Fibroblast of lung (primary cell): Measurements from ENCODE around the gene RTN4RL2. TPM values are rescaled to one million over a fixed set of nuclear protein-coding genes. Genes with fewer than 3 reads are reported as not detected.
A peak's percentile ranks its signal among the peaks of the same experiment; 100 is the strongest.

ENCODE experiments used
- DNase-seq, 2 donors: peaks; one replicate each; pipeline versions ENCODE4 v3.0.0 to v3.0.0-alpha.2; 2010; ENCODE audit warnings: low read depth in 2 of 2
- H2AFZ ChIP-seq: 2 replicates; pipeline ENCODE4 v1.5.1; 2012; ENCODE audit warnings: low read length, control low read depth, inconsistent platforms
- H3K27ac ChIP-seq: 2 replicates; pipeline ENCODE4 v1.5.1; 2011; ENCODE audit warnings: low read length, control low read depth; ENCODE audit not compliant: insufficient read depth
- H3K27me3 ChIP-seq: 2 replicates; pipeline ENCODE4 v1.5.1; 2011; ENCODE audit warnings: mild to moderate bottlenecking, low read length; ENCODE audit not compliant: control insufficient read depth, insufficient read depth
- H3K36me3 ChIP-seq: 2 replicates; pipeline ENCODE4 v1.5.1; 2011; ENCODE audit warnings: low read length; ENCODE audit not compliant: control insufficient read depth, insufficient read depth
- H3K4me1 ChIP-seq: 2 replicates; pipeline ENCODE4 v1.5.1; 2011; ENCODE audit warnings: low read length; ENCODE audit not compliant: control insufficient read depth, insufficient read depth; ENCODE audit errors: extremely low read depth
- H3K4me2 ChIP-seq: 2 replicates; pipeline ENCODE4 v1.5.1; 2011; ENCODE audit warnings: low read length, control low read depth; ENCODE audit not compliant: insufficient read depth; ENCODE audit errors: extremely low read depth
- H3K4me3 ChIP-seq, 4 experiments: fragments of 200-600 bp in 1 of 4; sonication (generic) in 1 of 4; replicated peaks in 1 of 4; 2 replicates each; pipeline ENCODE4 v1.5.1; 2011 to 2016; ENCODE audit warnings: low read length in 4 of 4, low read depth in 3 of 4, mild to moderate bottlenecking in 3 of 4, control low read depth in 2 of 4, inconsistent platforms in 1 of 4, mixed read lengths in 1 of 4; ENCODE audit not compliant: insufficient read depth in 1 of 4; ENCODE audit errors: control extremely low read depth in 1 of 4
- H3K79me2 ChIP-seq: 2 replicates; pipeline ENCODE4 v1.5.1; 2012; ENCODE audit warnings: mild to moderate bottlenecking, low read length, inconsistent platforms; ENCODE audit not compliant: control insufficient read depth, insufficient read depth
- H3K9ac ChIP-seq: 2 replicates; pipeline ENCODE4 v1.5.1; 2011; ENCODE audit warnings: mild to moderate bottlenecking, low read length, control low read depth; ENCODE audit not compliant: insufficient read depth
- H3K9me3 ChIP-seq: 2 replicates; pipeline ENCODE4 v1.5.1; 2012; ENCODE audit warnings: low read depth, low read length; ENCODE audit not compliant: control insufficient read depth, insufficient read depth
- H4K20me1 ChIP-seq: 2 replicates; pipeline ENCODE4 v1.5.1; 2011; ENCODE audit warnings: low read length; ENCODE audit not compliant: control insufficient read depth, insufficient read depth; ENCODE audit errors: extremely low read depth
- EZH2 ChIP-seq: IDR thresholded peaks from 2 replicates; pipeline ENCODE4 v1.5.1; 2012; ENCODE audit warnings: low read length, control low read depth, mild to moderate bottlenecking; ENCODE audit errors: missing control alignments
- polyA plus RNA-seq, 2 donors: library from polyadenylated mRNA; depleted of rRNA in 1 of 2; stranded (reverse) in 1 of 2; unstranded in 1 of 2; fragments of >200 nt; gene quantifications; 2 replicates each; pipeline ENCODE4 v1.2.1, GENCODE V29; 2011 to 2012; ENCODE audit warnings: missing spikeins in 1 of 2
- total RNA-seq: library from RNA; depleted of rRNA; stranded (reverse); fragments of >200 nt; gene quantifications from 2 replicates; pipeline ENCODE4 v1.2.1, GENCODE V29; 2014
- TF ChIP-seq, protein P1 (sequence below), 2 donors: IDR thresholded peaks in 1 of 2; conservative IDR thresholded peaks in 1 of 2; 1 replicate in 1 of 2; 2 replicates in 1 of 2; pipeline ENCODE4 v1.5.1; 2011 to 2012; ENCODE audit warnings: low read length in 2 of 2, control low read depth in 1 of 2, inconsistent platforms in 1 of 2, low read depth in 1 of 2, mild to moderate bottlenecking in 1 of 2

RTN4RL2 gene
- total and polyA plus RNA-seq, 2 donors (not counting 1 experiment from before 2014, with no cell fraction given) = 0.17 to 0.27 TPM

DNA sequence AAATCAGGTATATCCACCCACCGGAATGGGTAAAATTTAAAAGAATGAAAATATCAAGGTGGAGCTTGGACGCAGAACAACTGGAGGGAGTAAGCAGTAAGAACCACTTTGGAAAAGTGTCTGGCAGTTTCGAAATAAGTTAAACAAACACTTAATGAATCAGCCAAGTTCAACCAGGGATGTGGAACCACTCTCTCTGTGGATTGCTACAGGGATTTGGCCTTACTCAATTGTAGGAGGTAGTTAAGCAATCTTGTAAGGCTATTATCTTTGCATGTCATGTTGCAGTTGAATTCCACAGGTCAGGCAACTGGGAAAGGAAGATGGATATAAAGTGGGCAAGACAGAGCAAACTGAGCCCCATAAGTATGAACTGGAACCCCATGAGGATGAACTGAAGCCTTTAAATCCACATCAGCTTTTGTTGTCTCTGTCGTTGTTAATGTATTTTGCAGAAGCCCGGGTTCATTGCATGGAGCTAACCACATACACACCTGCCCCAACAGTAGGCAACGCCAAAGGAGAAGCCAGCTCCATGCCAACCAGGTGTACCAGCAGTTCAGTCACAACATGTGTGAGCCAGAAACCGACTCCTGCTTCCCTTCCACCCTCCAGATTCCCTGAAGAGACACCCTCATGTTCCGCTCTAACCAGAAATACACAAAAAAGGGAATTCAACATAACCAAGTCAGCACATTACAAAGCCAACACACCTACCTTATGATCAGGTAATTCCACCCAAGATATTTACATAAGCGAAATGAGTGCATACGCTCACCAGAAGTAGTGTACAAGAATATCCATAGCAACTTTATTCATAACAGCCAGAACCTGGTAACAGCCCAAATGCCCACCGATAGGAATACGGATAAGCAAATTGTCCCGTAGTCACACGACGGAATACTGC, 25.4 kb upstream of the RTN4RL2 start:
- peak overlapping the region; percentile 73 for H3K4me2 ChIP-seq
- H3K27me3 ChIP-seq = no peaks in the 10 kb centered on the region
- peak; percentile 91 to 98 for DNase-seq
- no peak overlapping the region for H2AFZ ChIP-seq
- H3K36me3 ChIP-seq = no peaks in the 10 kb centered on the region
- H3K4me1 ChIP-seq = peaks cover 16% of the 10 kb centered on the region
- no peak overlapping the region for H3K9ac ChIP-seq
- H3K79me2 ChIP-seq = no peaks in the 10 kb centered on the region
- H3K9me3 ChIP-seq = no peaks in the 10 kb centered on the region
- no peak overlapping the region for H3K4me3 ChIP-seq
- H3K27ac ChIP-seq = no peak overlapping the region
- TF ChIP-seq, protein P1, sequence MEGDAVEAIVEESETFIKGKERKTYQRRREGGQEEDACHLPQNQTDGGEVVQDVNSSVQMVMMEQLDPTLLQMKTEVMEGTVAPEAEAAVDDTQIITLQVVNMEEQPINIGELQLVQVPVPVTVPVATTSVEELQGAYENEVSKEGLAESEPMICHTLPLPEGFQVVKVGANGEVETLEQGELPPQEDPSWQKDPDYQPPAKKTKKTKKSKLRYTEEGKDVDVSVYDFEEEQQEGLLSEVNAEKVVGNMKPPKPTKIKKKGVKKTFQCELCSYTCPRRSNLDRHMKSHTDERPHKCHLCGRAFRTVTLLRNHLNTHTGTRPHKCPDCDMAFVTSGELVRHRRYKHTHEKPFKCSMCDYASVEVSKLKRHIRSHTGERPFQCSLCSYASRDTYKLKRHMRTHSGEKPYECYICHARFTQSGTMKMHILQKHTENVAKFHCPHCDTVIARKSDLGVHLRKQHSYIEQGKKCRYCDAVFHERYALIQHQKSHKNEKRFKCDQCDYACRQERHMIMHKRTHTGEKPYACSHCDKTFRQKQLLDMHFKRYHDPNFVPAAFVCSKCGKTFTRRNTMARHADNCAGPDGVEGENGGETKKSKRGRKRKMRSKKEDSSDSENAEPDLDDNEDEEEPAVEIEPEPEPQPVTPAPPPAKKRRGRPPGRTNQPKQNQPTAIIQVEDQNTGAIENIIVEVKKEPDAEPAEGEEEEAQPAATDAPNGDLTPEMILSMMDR (conservative IDR thresholded peaks at IDR 0.05 in 1 of 2, IDR thresholded peaks at IDR 0.05 in 1 of 2; ENCODE audit: low read depth in 1 of 2, low read length in 2 of 2) = no peak
- TF ChIP-seq EZH2 = no peak
- H4K20me1 ChIP-seq = no peaks in the 10 kb centered on the region

DNA sequence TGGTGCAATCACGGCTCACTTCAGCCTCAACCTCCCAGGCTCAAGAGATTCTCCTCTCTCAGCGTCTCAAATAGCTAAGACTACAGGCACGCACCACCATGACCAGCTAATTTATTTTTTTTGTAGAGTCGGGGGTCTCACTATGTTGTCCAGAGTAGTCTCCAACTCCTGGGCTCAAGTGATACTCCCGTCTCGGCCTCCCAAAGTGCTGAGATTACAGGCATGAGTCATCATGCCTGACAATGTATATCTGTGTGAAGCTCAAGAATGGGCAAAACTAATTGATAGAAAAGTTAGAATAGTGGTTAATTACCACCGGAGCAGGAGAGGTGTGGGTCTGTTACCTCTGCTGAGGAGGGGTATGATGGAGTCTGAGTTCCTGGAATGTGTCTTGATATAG, 24.3 kb upstream of the RTN4RL2 start:
- H3K27me3 ChIP-seq = no peaks in the 10 kb centered on the region
- no peaks in the 10 kb centered on the region for H3K9me3 ChIP-seq
- H4K20me1 ChIP-seq = no peaks in the 10 kb centered on the region
- H3K27ac ChIP-seq = no peak overlapping the region
- no peak overlapping the region for H3K4me3 ChIP-seq
- no peaks in the 10 kb centered on the region for H3K79me2 ChIP-seq
- no peak for DNase-seq
- no peak overlapping the region for H3K4me2 ChIP-seq
- no peak overlapping the region for H3K9ac ChIP-seq
- H2AFZ ChIP-seq = no peak overlapping the region
- H3K36me3 ChIP-seq = no peaks in the 10 kb centered on the region
- TF ChIP-seq EZH2 = no peak
- TF ChIP-seq, protein P1 (conservative IDR thresholded peaks at IDR 0.05 in 1 of 2, IDR thresholded peaks at IDR 0.05 in 1 of 2; ENCODE audit: low read depth in 1 of 2, low read length in 2 of 2) = no peak
- peaks cover 16% of the 10 kb centered on the region for H3K4me1 ChIP-seq

DNA sequence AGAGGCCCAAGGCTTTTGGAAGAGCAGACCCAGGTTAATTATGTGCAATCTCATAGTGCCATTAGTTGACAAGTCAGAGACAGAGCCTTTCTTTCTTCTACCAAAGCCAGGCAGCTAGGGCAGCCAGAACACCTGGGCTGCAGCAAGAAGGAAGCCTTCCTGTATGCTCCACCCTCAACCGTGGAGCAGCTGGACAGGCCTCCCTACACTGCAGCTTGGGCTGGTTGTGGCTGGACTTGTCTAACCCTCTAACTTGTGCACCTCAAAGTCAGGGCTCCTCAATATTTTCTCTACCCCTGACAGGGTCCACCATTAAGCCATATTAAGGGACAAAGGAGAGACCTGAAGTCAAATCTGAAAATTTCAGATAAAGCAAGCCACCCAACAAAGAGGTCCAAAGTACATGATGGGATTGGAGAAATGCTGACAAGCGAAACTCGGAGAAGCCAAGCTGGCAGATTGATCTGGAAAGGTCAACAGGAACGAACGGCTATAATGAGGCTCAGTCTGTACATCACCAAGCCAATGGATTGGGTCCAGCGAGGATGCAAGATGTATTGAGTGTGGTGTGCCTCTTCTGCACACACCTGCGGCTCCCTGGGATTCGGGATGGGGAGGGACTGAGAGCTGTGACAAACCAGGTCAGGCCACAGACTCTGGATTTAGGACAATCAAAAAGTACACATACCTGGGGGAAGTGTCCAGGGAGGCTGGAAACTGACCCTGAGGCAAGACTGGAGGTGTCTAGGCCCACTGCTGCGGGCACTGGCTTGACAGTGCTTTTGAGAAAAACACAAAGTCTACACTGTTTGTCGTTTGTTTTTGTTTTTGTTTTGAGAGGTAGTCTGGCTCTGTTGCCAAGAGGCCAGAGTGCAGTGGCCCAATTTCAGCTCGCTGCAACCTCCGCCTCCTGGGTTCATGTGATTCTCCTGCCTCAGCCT, 21.7 kb upstream of the RTN4RL2 start:
- no peaks in the 10 kb centered on the region for H3K9me3 ChIP-seq
- no peak overlapping the region for H3K4me2 ChIP-seq
- no peaks in the 10 kb centered on the region for H4K20me1 ChIP-seq
- no peaks in the 10 kb centered on the region for H3K27me3 ChIP-seq
- H3K4me3 ChIP-seq = no peak overlapping the region
- H3K27ac ChIP-seq = no peak overlapping the region
- H2AFZ ChIP-seq = no peak overlapping the region
- H3K4me1 ChIP-seq = peaks cover 11% of the 10 kb centered on the region
- H3K79me2 ChIP-seq = no peaks in the 10 kb centered on the region
- DNase-seq = no peak
- no peak overlapping the region for H3K9ac ChIP-seq
- TF ChIP-seq EZH2 = no peak
- TF ChIP-seq, protein P1 (conservative IDR thresholded peaks at IDR 0.05 in 1 of 2, IDR thresholded peaks at IDR 0.05 in 1 of 2; ENCODE audit: low read depth in 1 of 2, low read length in 2 of 2) = no peak
- no peaks in the 10 kb centered on the region for H3K36me3 ChIP-seq
